Lower lobe of right lung (tissue), 2 donors: ENCODE data around the gene CEP76. TPM values are rescaled to one million over a fixed set of nuclear protein-coding genes. Genes with fewer than 3 reads are reported as not detected.
"Not testable (repeated sequence)": the region's sequence is repeated elsewhere in the genome, so short reads cannot be mapped to it uniquely, and the experiment has no call there.

Source experiments
- ATAC-seq, 2 donors: fragments of 200-7000 bp; cut with Tn5 transposase; one replicate each; pipeline ENCODE4 v1.9.1; 2020 to 2022; ENCODE audit warnings: mild to moderate bottlenecking in 2 of 2, moderate library complexity in 2 of 2
- DNase-seq: peaks from one replicate; pipeline ENCODE4 v3.0.0-alpha.2; 2020
- H3K27ac ChIP-seq: fragments of 200-600 bp; one replicate; pipeline ENCODE4 v1.8.0; 2022
- H3K27me3 ChIP-seq: fragments of 200-600 bp; one replicate; pipeline ENCODE4 v1.8.0; 2022; ENCODE audit warnings: low read depth
- H3K36me3 ChIP-seq: fragments of 200-600 bp; one replicate; pipeline ENCODE4 v1.8.0; 2022; ENCODE audit warnings: mild to moderate bottlenecking
- H3K4me1 ChIP-seq: fragments of 200-600 bp; one replicate; pipeline ENCODE4 v1.8.0; 2022
- H3K4me3 ChIP-seq: fragments of 200-600 bp; one replicate; pipeline ENCODE4 v1.8.0; 2022; ENCODE audit warnings: mild to moderate bottlenecking
- H3K9me3 ChIP-seq: fragments of 200-600 bp; one replicate; pipeline ENCODE4 v1.8.0; 2022
- CTCF ChIP-seq: fragments of 200-600 bp; IDR thresholded peaks from one replicate; pipeline ENCODE4 v1.8.0; 2022; ENCODE audit warnings: antibody characterized with exemption, mild to moderate bottlenecking
- intact Hi-C: fragments of 100-400 bp; cut with DNase I; formaldehyde crosslinking; loops from one replicate; pipeline ENCODE4 v1.11.0; 2022
- total RNA-seq: library from RNA; stranded (reverse); fragmentation: NEBNext Ultra II Directional; extraction: Animal tissue kit (Norgen Biotek cat#: 25700); gene quantifications from one replicate; pipeline ENCODE4 v1.2.1, GENCODE V29; 2021
- donor health status: DM: no; HTN: yes; CAD: no; lungs with severe emphysema.

CEP76 gene
- total RNA-seq, 1 donor from 2014 or later, result 5.0 TPM

GRCh38 chr18:12652861-12653401, 49.6 kb downstream of the CEP76 start:
- intact Hi-C loops, result no loop called here
- H3K27ac ChIP-seq, result no peak overlapping the region

GRCh38 chr18:12651651-12652050, 50.9 kb downstream of the CEP76 start:
- H3K27me3 ChIP-seq, result no peaks in the 10 kb centered on the region
- H3K27ac ChIP-seq, result no peak overlapping the region
- TF ChIP-seq CTCF, result no peak
- ATAC-seq (no peak), DNase-seq (no peak)
- intact Hi-C loops, result no loop called here
- H3K36me3 ChIP-seq, result no peaks in the 10 kb centered on the region
- H3K4me3 ChIP-seq, result no peak overlapping the region
- no peaks in the 10 kb centered on the region for H3K9me3 ChIP-seq
- peaks cover 28% of the 10 kb centered on the region for H3K4me1 ChIP-seq

More at GRCh38 chr18:12652861-12653401, 49.6 kb downstream of the CEP76 start:
- DNase-seq (no peak), ATAC-seq (no peak)
- Histone ChIP-seq H3K4me1 (peaks cover 31% of the 10 kb centered on the region), H3K36me3 (no peaks in the 10 kb centered on the region), H3K27me3 (no peaks in the 10 kb centered on the region), H3K4me3 (no peak overlapping the region), H3K9me3 (no peaks in the 10 kb centered on the region)
- TF ChIP-seq CTCF, result no peak

- no peak for DNase-seq
- no peaks in the 10 kb centered on the region for H3K36me3 ChIP-seq
- no peaks in the 10 kb centered on the region for H3K9me3 ChIP-seq
- no peak for TF ChIP-seq CTCF
- peaks cover 29% of the 10 kb centered on the region for H3K4me1 ChIP-seq
- no peak overlapping the region for H3K4me3 ChIP-seq
- no peaks in the 10 kb centered on the region for H3K27me3 ChIP-seq
- no peak for ATAC-seq
- no peak overlapping the region for H3K27ac ChIP-seq
- intact Hi-C loops, result no loop called here
Observed at GRCh38 chr18:12647773-12648172, 54.8 kb downstream of the CEP76 start.

GRCh38 chr18:12645751-12646203, 56.7 kb downstream of the CEP76 start:
- peak; percentile 96 to 97 for ATAC-seq
- Histone ChIP-seq H3K27ac (no peak overlapping the region), H3K4me1 (peaks cover 21% of the 10 kb centered on the region), H3K4me3 (no peak overlapping the region), H3K27me3 (no peaks in the 10 kb centered on the region), H3K36me3 (no peaks in the 10 kb centered on the region), H3K9me3 (no peaks in the 10 kb centered on the region)
- intact Hi-C loops, result no loop called here
- TF ChIP-seq CTCF, result no peak
- peak; percentile 69 for DNase-seq

- Histone ChIP-seq H3K4me1 (peaks cover 21% of the 10 kb centered on the region), H3K4me3 (no peak overlapping the region), H3K27ac (peak overlapping the region; percentile 10), H3K27me3 (no peaks in the 10 kb centered on the region), H3K36me3 (no peaks in the 10 kb centered on the region), H3K9me3 (no peaks in the 10 kb centered on the region)
- intact Hi-C loops, result no loop called here
- no peak for DNase-seq
- ATAC-seq, result peak; percentile 33 to 35
- no peak for TF ChIP-seq CTCF
Observed at GRCh38 chr18:12645254-12645653, 57.3 kb downstream of the CEP76 start.

GRCh38 chr18:12643756-12644155, 58.8 kb downstream of the CEP76 start:
- DNase-seq, H3K27me3 ChIP-seq, H3K36me3 ChIP-seq, H3K9me3 ChIP-seq, H3K27ac ChIP-seq, ATAC-seq, H3K4me3 ChIP-seq, intact Hi-C loops: not testable (repeated sequence)
- peaks cover 25% of the 10 kb centered on the region for H3K4me1 ChIP-seq
